HEK293T (cell line): ENCODE data around the gene C11orf24.

Experiments used
- ARNT ChIP-seq: fragments of 450-650 bp; IDR thresholded peaks from 2 replicates; pipeline ENCODE4 v1.6.1; 2017; ENCODE audit warnings: mild to moderate bottlenecking
- ELF4 ChIP-seq: fragments of 450-650 bp; IDR thresholded peaks from 2 replicates; pipeline ENCODE4 v1.6.1; 2017; ENCODE audit warnings: antibody characterized with exemption
- FOXA1 ChIP-seq: fragments of 450-650 bp; IDR thresholded peaks from 2 replicates; pipeline ENCODE4 v1.6.1; 2016; ENCODE audit warnings: mild to moderate bottlenecking
- FOXK2 ChIP-seq: fragments of 450-650 bp; IDR thresholded peaks from 2 replicates; pipeline ENCODE4 v1.6.1; 2016; ENCODE audit warnings: mild to moderate bottlenecking
- HDGF ChIP-seq: fragments of 450-650 bp; IDR thresholded peaks from 2 replicates; pipeline ENCODE4 v1.6.1; 2017; ENCODE audit warnings: antibody characterized with exemption, borderline replicate concordance
- LEF1 ChIP-seq: fragments of 450-650 bp; IDR thresholded peaks from 2 replicates; pipeline ENCODE4 v1.6.1; 2017; ENCODE audit warnings: mild to moderate bottlenecking, borderline replicate concordance
- NFRKB ChIP-seq: fragments of 450-650 bp; IDR thresholded peaks from 2 replicates; pipeline ENCODE4 v1.6.1; 2016; ENCODE audit warnings: mild to moderate bottlenecking, moderate library complexity
- PKNOX1 ChIP-seq: fragments of 450-650 bp; IDR thresholded peaks from 2 replicates; pipeline ENCODE4 v1.6.1; 2016
- SP1 ChIP-seq: fragments of 450-650 bp; IDR thresholded peaks from 2 replicates; pipeline ENCODE4 v1.6.1; 2017

GRCh38 chr11:68275721-68276507 is 4.1 kb upstream of the C11orf24 start:
- no peak for TF ChIP-seq PKNOX1
- TF ChIP-seq SP1 = no peak
- TF ChIP-seq FOXK2 = no peak
- no peak for TF ChIP-seq FOXA1
- TF ChIP-seq NFRKB = no peak
- TF ChIP-seq LEF1 = no peak
- TF ChIP-seq HDGF = no peak
- no peak for TF ChIP-seq ELF4
- no peak for TF ChIP-seq ARNT
